Measurements from ENCODE around the gene LIG1.

LIG1 gene

GRCh38 chr19:48183356-48183755 lies 13.2 kb upstream of the LIG1 start:
- ChIA-PET POLR2A (ENCODE audit: low non-redundant PET) (no interaction called here), CTCF (no interaction called here)
- DNase-seq (ENCODE audit: low spot score), result no peak
- no peak overlapping the region for H3K27ac ChIP-seq
- no peak for TF ChIP-seq CTCF (conservative IDR thresholded peaks at IDR 0.05; ENCODE audit: low read depth)

- no peak for DNase-seq (ENCODE audit: low spot score)
- H3K27ac ChIP-seq, result no peak overlapping the region
- CTCF ChIA-PET, result no interaction called here
- no peak for TF ChIP-seq CTCF (conservative IDR thresholded peaks at IDR 0.05; ENCODE audit: low read depth)
- POLR2A ChIA-PET (ENCODE audit: low non-redundant PET), result no interaction called here
Measured at GRCh38 chr19:48182434-48182833, 12.3 kb upstream of the LIG1 start.

GRCh38 chr19:48181505-48181904 lies 11.4 kb upstream of the LIG1 start:
- H3K27ac ChIP-seq, result no peak overlapping the region
- no peak for DNase-seq (ENCODE audit: low spot score)
- ChIA-PET POLR2A (ENCODE audit: low non-redundant PET) (no interaction called here), CTCF (no interaction called here)
- TF ChIP-seq CTCF (conservative IDR thresholded peaks at IDR 0.05; ENCODE audit: low read depth), result no peak

GRCh38 chr19:48176226-48176625 lies 6.1 kb upstream of the LIG1 start:
- CTCF ChIA-PET, result no interaction called here
- POLR2A ChIA-PET (ENCODE audit: low non-redundant PET), result no interaction called here
- H3K27ac ChIP-seq, result no peak overlapping the region
- DNase-seq (ENCODE audit: low spot score), result no peak
- TF ChIP-seq CTCF (conservative IDR thresholded peaks at IDR 0.05; ENCODE audit: low read depth), result no peak

GRCh38 chr19:48175578-48175977 lies 5.4 kb upstream of the LIG1 start:
- CTCF ChIA-PET, result no interaction called here
- POLR2A ChIA-PET (ENCODE audit: low non-redundant PET), result no interaction called here

GRCh38 chr19:48174445-48175030 lies 4.4 kb upstream of the LIG1 start:
- H3K27ac ChIP-seq, result no peak overlapping the region
- no peak for DNase-seq (ENCODE audit: low spot score)
- CTCF ChIA-PET, result no interaction called here
- POLR2A ChIA-PET (ENCODE audit: low non-redundant PET), result no interaction called here
- no peak for TF ChIP-seq CTCF (conservative IDR thresholded peaks at IDR 0.05; ENCODE audit: low read depth)

More at GRCh38 chr19:48175578-48175977, 5.4 kb upstream of the LIG1 start:
- DNase-seq (ENCODE audit: low spot score), result no peak
- TF ChIP-seq CTCF (conservative IDR thresholded peaks at IDR 0.05; ENCODE audit: low read depth), result no peak
- peak overlapping the region; percentile 21 for H3K27ac ChIP-seq

GRCh38 chr19:48171710-48172109 lies 1.6 kb upstream of the LIG1 start:
- ChIA-PET POLR2A (ENCODE audit: low non-redundant PET) (no interaction called here), CTCF (no interaction called here)
- peak overlapping the region; percentile 93; the same call in 1 of the 2 replicates for H3K27ac ChIP-seq

More at GRCh38 chr19:48171710-48172109, 1.6 kb upstream of the LIG1 start:
- DNase-seq (ENCODE audit: low spot score), result no peak
- no peak for TF ChIP-seq CTCF (conservative IDR thresholded peaks at IDR 0.05; ENCODE audit: low read depth)
